ENCODE results near the gene MPIG6B.

Gene MPIG6B

GRCh38 chr6:31683591-31683990 lies 39.6 kb upstream of the MPIG6B start:
- H3K27ac ChIP-seq, result no peak overlapping the region
- TF ChIP-seq ZFX (IDR thresholded peaks at IDR 0.05) (no peak), CTCF (conservative IDR thresholded peaks at IDR 0.05) (no peak)

GRCh38 chr6:31686483-31686882 lies 36.7 kb upstream of the MPIG6B start:
- H3K27ac ChIP-seq, result no peak overlapping the region
- TF ChIP-seq CTCF (conservative IDR thresholded peaks at IDR 0.05), result no peak
- no peak for TF ChIP-seq ZFX (IDR thresholded peaks at IDR 0.05)

GRCh38 chr6:31687321-31687720 lies 35.9 kb upstream of the MPIG6B start:
- H3K27ac ChIP-seq, result no peak overlapping the region
- TF ChIP-seq ZFX (IDR thresholded peaks at IDR 0.05) (no peak), CTCF (conservative IDR thresholded peaks at IDR 0.05) (no peak)

GRCh38 chr6:31687860-31688693 lies 35.1 kb upstream of the MPIG6B start:
- TF ChIP-seq ZFX (IDR thresholded peaks at IDR 0.05) (no peak), CTCF (conservative IDR thresholded peaks at IDR 0.05) (no peak)
- H3K27ac ChIP-seq, result no peak overlapping the region

- no peak; the same call in 1 of the 2 replicates for TF ChIP-seq CTCF (conservative IDR thresholded peaks at IDR 0.05)
- no peak for TF ChIP-seq ZFX (IDR thresholded peaks at IDR 0.05)
- H3K27ac ChIP-seq, result no peak overlapping the region
Observed at GRCh38 chr6:31689249-31690110, 33.7 kb upstream of the MPIG6B start.

- H3K27ac ChIP-seq, result no peak overlapping the region
- TF ChIP-seq CTCF (conservative IDR thresholded peaks at IDR 0.05), result no peak
- no peak for TF ChIP-seq ZFX (IDR thresholded peaks at IDR 0.05)
Observed at GRCh38 chr6:31690231-31691077, 32.7 kb upstream of the MPIG6B start.

All from C4-2B (cell line).